Measurements from ENCODE around the gene CEMIP. TPM values are rescaled to one million over a fixed set of nuclear protein-coding genes. Genes with fewer than 3 reads are reported as not detected.

The CEMIP gene
- total RNA-seq, 2 donors from 2014 or later, result 1.1 to 1.2 TPM

DNA sequence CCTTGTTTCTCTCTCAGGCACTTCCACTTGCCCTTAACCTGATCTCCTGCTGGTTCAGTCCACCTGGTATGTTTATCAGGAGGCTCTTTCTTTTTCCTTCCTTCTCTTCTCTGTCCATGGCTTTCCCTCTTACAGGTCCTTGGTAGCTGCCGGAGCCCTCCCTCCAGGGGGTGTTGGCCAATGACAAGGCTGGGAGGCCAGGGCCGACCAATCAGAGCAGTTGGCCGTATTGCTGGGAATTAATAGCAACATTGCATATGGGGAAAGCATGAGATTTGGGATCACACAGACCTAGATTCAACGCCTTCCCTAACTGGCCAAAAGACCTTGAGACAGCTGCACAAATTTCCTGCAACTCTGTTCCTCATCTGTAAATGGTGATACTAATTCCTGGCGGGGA is 62.4 kb downstream of the CEMIP start:
- Histone ChIP-seq H3K4me1 (ENCODE audit: control insufficient read depth in 1 of 2, low read depth in 2 of 2) (peaks cover 0 to 9% of the 10 kb centered on the region in 2 donors), H3K27me3 (replicated peaks; ENCODE audit: insufficient read depth) (no peaks in the 10 kb centered on the region), H3K27ac (no peak overlapping the region), H3K36me3 (no peaks in the 10 kb centered on the region), H3K4me3 (no peak overlapping the region), H3K9me3 (no peaks in the 10 kb centered on the region)
- TF ChIP-seq, protein P1, sequence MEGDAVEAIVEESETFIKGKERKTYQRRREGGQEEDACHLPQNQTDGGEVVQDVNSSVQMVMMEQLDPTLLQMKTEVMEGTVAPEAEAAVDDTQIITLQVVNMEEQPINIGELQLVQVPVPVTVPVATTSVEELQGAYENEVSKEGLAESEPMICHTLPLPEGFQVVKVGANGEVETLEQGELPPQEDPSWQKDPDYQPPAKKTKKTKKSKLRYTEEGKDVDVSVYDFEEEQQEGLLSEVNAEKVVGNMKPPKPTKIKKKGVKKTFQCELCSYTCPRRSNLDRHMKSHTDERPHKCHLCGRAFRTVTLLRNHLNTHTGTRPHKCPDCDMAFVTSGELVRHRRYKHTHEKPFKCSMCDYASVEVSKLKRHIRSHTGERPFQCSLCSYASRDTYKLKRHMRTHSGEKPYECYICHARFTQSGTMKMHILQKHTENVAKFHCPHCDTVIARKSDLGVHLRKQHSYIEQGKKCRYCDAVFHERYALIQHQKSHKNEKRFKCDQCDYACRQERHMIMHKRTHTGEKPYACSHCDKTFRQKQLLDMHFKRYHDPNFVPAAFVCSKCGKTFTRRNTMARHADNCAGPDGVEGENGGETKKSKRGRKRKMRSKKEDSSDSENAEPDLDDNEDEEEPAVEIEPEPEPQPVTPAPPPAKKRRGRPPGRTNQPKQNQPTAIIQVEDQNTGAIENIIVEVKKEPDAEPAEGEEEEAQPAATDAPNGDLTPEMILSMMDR (IDR thresholded peaks at IDR 0.05), result no peak
- ATAC-seq (ENCODE audit: insufficient number of reproducible peaks, low FRiP score, low read depth) (no peak), DNase-seq (ENCODE audit: low spot score) (no peak)

- Histone ChIP-seq H3K27ac (no peak overlapping the region), H3K4me3 (no peak overlapping the region), H3K36me3 (no peaks in the 10 kb centered on the region), H3K27me3 (replicated peaks; ENCODE audit: insufficient read depth) (no peaks in the 10 kb centered on the region), H3K4me1 (ENCODE audit: control insufficient read depth in 1 of 2, low read depth in 2 of 2) (peaks cover 0 to 12% of the 10 kb centered on the region in 2 donors), H3K9me3 (no peaks in the 10 kb centered on the region)
- DNase-seq (ENCODE audit: low spot score) (no peak), ATAC-seq (ENCODE audit: insufficient number of reproducible peaks, low FRiP score, low read depth) (no peak)
- TF ChIP-seq, protein P1 (IDR thresholded peaks at IDR 0.05), result no peak
Observed at GRCh38 chr15:80844011-80844732, 65.0 kb downstream of the CEMIP start.

DNA sequence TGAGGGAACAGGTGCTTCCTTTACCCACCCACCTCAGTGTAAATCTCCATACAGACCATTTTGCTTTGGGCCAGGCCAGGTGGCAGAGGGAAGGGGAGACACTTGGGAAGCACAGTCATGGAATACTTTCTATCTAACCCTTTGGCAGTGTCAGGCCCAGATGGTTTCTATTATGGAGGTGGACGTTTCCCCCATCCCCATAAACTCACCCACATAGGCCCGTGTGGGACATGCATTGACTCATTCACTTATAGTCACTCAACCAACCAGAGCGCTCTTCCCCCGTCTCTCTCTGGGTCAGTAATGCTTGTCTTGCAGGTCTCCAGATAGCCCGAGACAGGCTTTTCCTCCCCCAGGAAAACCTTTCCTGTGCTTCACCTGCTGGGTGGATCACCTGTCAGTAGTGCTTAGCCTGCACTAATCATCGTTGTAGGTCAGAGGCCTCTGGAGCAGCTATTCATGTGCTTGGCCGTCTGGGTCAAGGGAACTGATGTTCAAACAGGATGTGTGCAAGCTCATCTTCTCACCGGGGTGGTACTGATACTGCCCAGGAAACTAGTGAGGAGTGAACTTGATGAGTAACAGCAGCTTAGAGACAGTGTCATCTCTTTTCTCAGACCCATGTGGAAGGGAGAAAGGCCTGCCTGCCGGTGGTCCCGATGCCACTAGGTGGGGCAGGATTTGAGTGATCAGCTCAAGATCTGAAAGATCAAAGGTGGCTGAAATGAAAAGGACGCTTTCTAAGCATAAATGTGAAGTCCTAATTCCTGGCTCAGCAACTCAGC is 67.1 kb downstream of the CEMIP start:
- H3K27ac ChIP-seq, result no peak overlapping the region
- TF ChIP-seq, protein P1 (IDR thresholded peaks at IDR 0.05), result no peak
- H3K36me3 ChIP-seq, result no peaks in the 10 kb centered on the region
- peaks cover 0 to 7% of the 10 kb centered on the region in 2 donors for H3K4me1 ChIP-seq (ENCODE audit: control insufficient read depth in 1 of 2, low read depth in 2 of 2)
- DNase-seq (ENCODE audit: low spot score) (no peak), ATAC-seq (ENCODE audit: insufficient number of reproducible peaks, low FRiP score, low read depth) (no peak)
- no peaks in the 10 kb centered on the region for H3K9me3 ChIP-seq
- no peaks in the 10 kb centered on the region for H3K27me3 ChIP-seq (replicated peaks; ENCODE audit: insufficient read depth)
- no peak overlapping the region for H3K4me3 ChIP-seq

GRCh38 chr15:80849308-80849707 is 70.1 kb downstream of the CEMIP start:
- H3K4me3 ChIP-seq, result no peak overlapping the region
- peak; percentile 32 for DNase-seq (ENCODE audit: low spot score)
- H3K27me3 ChIP-seq (replicated peaks; ENCODE audit: insufficient read depth), result no peaks in the 10 kb centered on the region
- H3K36me3 ChIP-seq, result no peaks in the 10 kb centered on the region
- ATAC-seq (ENCODE audit: insufficient number of reproducible peaks, low FRiP score, low read depth), result no peak
- TF ChIP-seq, protein P1 (IDR thresholded peaks at IDR 0.05), result no peak
- H3K4me1 ChIP-seq (ENCODE audit: control insufficient read depth in 1 of 2, low read depth in 2 of 2), result peaks cover 0 to 12% of the 10 kb centered on the region in 2 donors
- H3K9me3 ChIP-seq, result no peaks in the 10 kb centered on the region
- no peak overlapping the region for H3K27ac ChIP-seq

- Histone ChIP-seq H3K9me3 (no peaks in the 10 kb centered on the region), H3K36me3 (no peaks in the 10 kb centered on the region), H3K4me3 (no peak overlapping the region), H3K27me3 (replicated peaks; ENCODE audit: insufficient read depth) (no peaks in the 10 kb centered on the region), H3K27ac (no peak overlapping the region), H3K4me1 (ENCODE audit: control insufficient read depth in 1 of 2, low read depth in 2 of 2) (peaks cover 0 to 12% of the 10 kb centered on the region in 2 donors)
- ATAC-seq (ENCODE audit: insufficient number of reproducible peaks, low FRiP score, low read depth) (no peak), DNase-seq (ENCODE audit: low spot score) (no peak)
- TF ChIP-seq, protein P1 (IDR thresholded peaks at IDR 0.05), result no peak
Observed at GRCh38 chr15:80850941-80851451, 71.8 kb downstream of the CEMIP start.

All from thoracic aorta (tissue), 2 donors.